ENCODE data around the gene IARS1.

Gene IARS1

GRCh38 chr9:92293452-92294296 lies at the start of gene IARS1:
Gene IARS1 (minus strand): TSS chr9:92293697. CDS start chr9:92289419, 4,278 bp downstream.
- DNase-seq (ENCODE audit: low read depth in 4 of 4, low spot score in 1 of 4) = peak; percentile 97 to 100 (median 100)

DNA sequence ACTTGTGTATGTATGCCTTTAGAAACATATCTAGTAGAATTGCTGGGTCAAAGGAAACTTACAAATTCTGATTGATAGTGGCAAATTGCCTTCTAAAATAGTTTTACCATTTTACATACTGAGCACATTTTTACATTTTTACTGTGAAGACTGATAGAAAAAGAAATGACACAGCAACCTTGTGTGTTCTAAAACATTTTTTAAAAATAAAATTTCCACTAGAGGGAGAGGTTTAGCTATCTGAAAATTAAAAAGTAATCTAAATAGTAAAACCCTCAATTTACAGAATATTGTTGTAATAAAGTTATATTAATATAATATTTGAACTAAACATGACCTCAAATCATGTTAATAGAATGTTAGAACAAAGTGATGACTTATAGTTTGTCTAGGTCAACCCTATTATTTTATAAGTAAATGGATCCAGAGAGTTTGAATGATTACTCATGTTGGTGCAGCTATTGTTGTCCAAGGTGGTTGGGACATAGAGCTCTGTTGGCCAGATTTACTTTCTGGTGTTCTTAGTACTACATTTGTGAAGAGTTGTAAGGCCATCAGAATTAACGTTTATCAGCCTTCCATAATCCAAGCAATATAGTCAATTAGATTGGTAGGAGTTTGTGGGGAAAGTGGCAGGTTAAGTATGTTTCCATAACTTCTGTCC lies 49.5 kb upstream of the IARS1 start:
- DNase-seq (ENCODE audit: low read depth in 4 of 4, low spot score in 1 of 4) = no peak

DNA sequence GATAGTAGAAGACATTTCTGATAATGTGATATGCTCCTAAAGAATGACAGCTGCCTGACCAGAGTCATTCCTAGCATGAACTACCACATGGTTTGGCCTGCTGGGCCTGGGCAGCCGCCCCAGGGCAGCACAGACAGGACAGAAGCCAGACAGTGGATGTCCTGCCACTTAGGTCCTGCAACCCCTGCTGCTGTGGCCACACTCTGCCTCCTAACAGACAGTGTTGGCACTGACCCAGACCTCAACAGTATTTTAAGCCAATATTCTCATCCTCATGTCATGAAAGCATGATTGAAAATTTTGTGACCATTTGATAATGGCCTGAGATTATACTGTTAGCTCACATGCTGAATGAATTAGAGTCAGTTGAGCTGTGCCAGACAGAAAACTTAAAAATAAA lies 48.1 kb upstream of the IARS1 start:
- no peak for DNase-seq (ENCODE audit: low read depth in 4 of 4, low spot score in 1 of 4)

- no peak for DNase-seq (ENCODE audit: low read depth in 4 of 4, low spot score in 1 of 4)
Observed at GRCh38 chr9:92333282-92333634, 39.8 kb upstream of the IARS1 start.

GRCh38 chr9:92332577-92333281 lies 39.2 kb upstream of the IARS1 start:
- DNase-seq (ENCODE audit: low read depth in 4 of 4, low spot score in 1 of 4) = no peak

GRCh38 chr9:92328225-92328624 lies 34.7 kb upstream of the IARS1 start:
- DNase-seq (ENCODE audit: low read depth in 4 of 4, low spot score in 1 of 4) = no peak

GRCh38 chr9:92327283-92327850 lies 33.9 kb upstream of the IARS1 start:
- no peak for DNase-seq (ENCODE audit: low read depth in 4 of 4, low spot score in 1 of 4)

DNA sequence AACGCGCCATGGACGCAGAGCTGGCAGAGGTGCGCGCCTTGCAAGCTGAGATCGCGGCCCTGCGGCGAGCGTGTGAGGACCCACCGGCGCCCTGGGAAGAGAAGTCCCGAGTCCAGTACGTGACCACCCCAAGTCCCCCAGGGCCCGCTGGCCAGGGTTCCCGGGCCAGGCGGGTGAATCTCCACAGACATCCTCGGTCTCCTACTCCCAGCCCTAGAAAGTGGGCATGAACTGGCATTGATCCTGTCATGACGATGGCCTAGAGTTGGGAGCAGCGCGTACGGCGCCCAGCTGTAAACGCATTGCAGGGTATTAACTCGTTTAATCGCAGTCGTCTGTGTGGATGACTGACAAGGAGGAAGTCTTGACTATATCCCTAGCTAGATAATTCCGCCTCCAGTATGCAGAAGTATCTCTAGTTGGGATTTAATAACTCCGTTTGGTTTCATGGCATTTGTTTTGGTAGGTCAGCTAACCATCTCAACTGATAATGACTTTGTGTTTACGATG lies 32.5 kb upstream of the IARS1 start:
- DNase-seq (ENCODE audit: low read depth in 4 of 4, low spot score in 1 of 4) = peak in 1 of 4 experiments; percentile 6

GRCh38 chr9:92325269-92325990 lies 31.9 kb upstream of the IARS1 start, which contains the start of the genes CENPP and NOL8:
Gene CENPP (plus strand): TSS chr9:92325953.
Gene NOL8 (minus strand): TSS chr9:92325350. CDS start chr9:92324161, 1,189 bp downstream.
- peak; percentile 59 to 72 (median 72) for DNase-seq (ENCODE audit: low read depth in 4 of 4, low spot score in 1 of 4)

GRCh38 chr9:92324889-92325268 lies 31.4 kb upstream of the IARS1 start:
- DNase-seq (ENCODE audit: low read depth in 4 of 4, low spot score in 1 of 4) = no peak

- no peak for DNase-seq (ENCODE audit: low read depth in 4 of 4, low spot score in 1 of 4)
Observed at GRCh38 chr9:92324431-92324830, 30.9 kb upstream of the IARS1 start.

GRCh38 chr9:92315456-92315855 lies 22.0 kb upstream of the IARS1 start:
- no peak for DNase-seq (ENCODE audit: low read depth in 4 of 4, low spot score in 1 of 4)

GRCh38 chr9:92313624-92314012 lies 20.1 kb upstream of the IARS1 start:
- DNase-seq (ENCODE audit: low read depth in 4 of 4, low spot score in 1 of 4) = no peak

DNA sequence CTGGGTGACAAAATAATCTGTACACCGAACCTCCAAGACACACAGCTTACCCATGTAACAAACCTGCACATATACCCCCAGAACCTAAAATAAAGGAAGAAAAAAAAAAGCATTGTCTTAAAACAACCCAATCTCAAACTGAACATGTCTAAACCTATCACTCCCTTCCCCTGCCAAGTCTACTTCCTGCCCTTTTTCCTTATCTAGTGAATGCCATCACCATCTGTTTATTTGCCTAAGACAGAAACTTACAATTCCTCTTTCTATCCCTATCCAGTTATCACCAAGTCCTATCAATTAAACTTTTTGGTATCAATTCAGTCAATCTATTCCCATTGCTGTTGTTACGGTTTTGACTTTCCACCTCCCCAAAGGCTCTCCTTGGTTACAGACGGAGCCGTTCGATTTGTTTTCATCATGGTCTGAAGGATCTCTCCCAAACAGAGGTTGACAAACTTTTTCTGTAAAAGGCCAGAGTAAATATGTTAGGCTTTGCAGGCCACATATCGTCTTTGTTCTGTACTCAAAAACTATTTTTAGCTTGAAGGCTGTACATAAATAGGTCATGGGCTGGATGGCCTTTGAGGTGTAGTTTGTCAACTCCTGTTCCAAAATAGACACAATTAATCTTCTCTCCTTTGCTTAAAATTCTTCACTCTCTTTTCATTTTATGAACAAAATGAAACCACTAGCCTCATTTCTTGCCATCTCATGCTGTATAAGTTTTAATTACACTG lies 19.6 kb upstream of the IARS1 start:
- DNase-seq (ENCODE audit: low read depth in 4 of 4, low spot score in 1 of 4) = no peak

GRCh38 chr9:92310562-92310961 lies 17.1 kb upstream of the IARS1 start:
- DNase-seq (ENCODE audit: low read depth in 4 of 4, low spot score in 1 of 4) = no peak

DNA sequence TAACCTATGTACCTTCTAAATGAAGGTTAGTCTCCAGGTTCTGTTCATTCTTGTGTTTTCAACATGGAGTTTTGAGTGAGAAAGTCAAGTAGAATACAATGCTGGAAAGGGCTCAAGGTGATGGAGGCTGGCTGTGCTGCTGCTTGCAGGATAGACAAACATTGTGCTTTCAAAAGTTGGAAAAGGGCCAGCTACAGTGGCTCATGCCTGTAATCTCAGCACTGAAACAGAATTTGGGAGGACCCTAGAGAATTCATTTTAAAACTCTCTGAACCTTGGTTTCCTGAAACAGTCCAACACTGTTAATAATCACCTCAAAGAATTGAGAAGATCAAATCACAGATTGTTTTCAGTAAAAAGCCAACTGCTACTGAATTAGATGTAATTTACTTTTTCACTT lies 15.4 kb upstream of the IARS1 start:
- DNase-seq (ENCODE audit: low read depth in 4 of 4, low spot score in 1 of 4) = no peak

DNA sequence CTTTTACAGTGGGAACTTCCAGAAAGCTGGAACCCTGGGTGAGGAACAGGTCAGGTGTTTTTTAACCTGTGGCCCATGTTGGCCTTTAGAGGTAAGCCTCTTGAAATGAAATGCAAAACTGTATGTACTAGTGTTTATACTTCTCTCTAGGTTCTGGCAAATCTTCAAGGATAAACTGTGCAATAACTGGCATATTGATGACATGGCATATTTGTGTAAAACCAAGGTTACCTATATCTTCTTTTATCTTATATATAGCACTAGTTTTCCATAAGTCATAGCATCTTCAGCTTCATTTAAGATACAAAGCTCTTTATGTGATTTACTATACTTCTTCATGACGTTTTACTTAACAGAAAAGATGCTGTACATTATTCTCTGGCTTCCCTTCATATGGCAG lies 7.4 kb upstream of the IARS1 start:
- DNase-seq (ENCODE audit: low read depth in 4 of 4, low spot score in 1 of 4) = no peak

- DNase-seq (ENCODE audit: low read depth in 4 of 4, low spot score in 1 of 4) = no peak
Observed at GRCh38 chr9:92299116-92299515, 5.6 kb upstream of the IARS1 start.

GRCh38 chr9:92298036-92298435 lies 4.5 kb upstream of the IARS1 start:
- DNase-seq (ENCODE audit: low read depth in 4 of 4, low spot score in 1 of 4) = no peak

GRCh38 chr9:92297611-92298010 lies 4.1 kb upstream of the IARS1 start:
- DNase-seq (ENCODE audit: low read depth in 4 of 4, low spot score in 1 of 4) = no peak

Data from stimulated activated CD4-positive, alpha-beta T cell treated with anti-CD3 and anti-CD28 coated beads, Interleukin-1b, Interleukin-23, amount 100 ng/mL, for 24 hours (primary cell).